ENCODE measurements around the gene SIVA1.
"Not testable (repeated sequence)": the region's sequence is repeated elsewhere in the genome, so short reads cannot be mapped to it uniquely, and the experiment has no call there.

SIVA1 gene

GRCh38 chr14:104724981-104725771 is 27.8 kb upstream of the SIVA1 start:
- peak in 1 of 2 experiments; percentile 22 for DNase-seq
- TF ChIP-seq GATA1 (IDR thresholded peaks at IDR 0.05; ENCODE audit: low read depth, low read length) (no peak), POLR2A (IDR thresholded peaks at IDR 0.05; ENCODE audit: low read length) (no peak)

GRCh38 chr14:104725772-104726548 is 27.0 kb upstream of the SIVA1 start:
- TF ChIP-seq GATA1 (IDR thresholded peaks at IDR 0.05; ENCODE audit: low read depth, low read length) (no peak), POLR2A (IDR thresholded peaks at IDR 0.05; ENCODE audit: low read length) (no peak)
- DNase-seq, result no peak

GRCh38 chr14:104726600-104727451 is 26.1 kb upstream of the SIVA1 start:
- DNase-seq, result no peak
- TF ChIP-seq POLR2A (IDR thresholded peaks at IDR 0.05; ENCODE audit: low read length) (no peak), GATA1 (IDR thresholded peaks at IDR 0.05; ENCODE audit: low read depth, low read length) (no peak)

GRCh38 chr14:104728631-104729030 is 24.3 kb upstream of the SIVA1 start:
- no peak for TF ChIP-seq POLR2A (IDR thresholded peaks at IDR 0.05; ENCODE audit: low read length)
- no peak for TF ChIP-seq GATA1 (IDR thresholded peaks at IDR 0.05; ENCODE audit: low read depth, low read length)
- no peak for DNase-seq

- not testable (repeated sequence) for DNase-seq
Measured at GRCh38 chr14:104729176-104729834, 23.6 kb upstream of the SIVA1 start.

GRCh38 chr14:104729835-104730181 is 23.1 kb upstream of the SIVA1 start:
- no peak for DNase-seq
- TF ChIP-seq GATA1 (IDR thresholded peaks at IDR 0.05; ENCODE audit: low read depth, low read length) (no peak), POLR2A (IDR thresholded peaks at IDR 0.05; ENCODE audit: low read length) (no peak)

GRCh38 chr14:104730487-104730886 is 22.5 kb upstream of the SIVA1 start:
- no peak for DNase-seq
- TF ChIP-seq GATA1 (IDR thresholded peaks at IDR 0.05; ENCODE audit: low read depth, low read length) (no peak), POLR2A (IDR thresholded peaks at IDR 0.05; ENCODE audit: low read length) (no peak)

GRCh38 chr14:104731320-104732294 is 21.3 kb upstream of the SIVA1 start:
- DNase-seq, result peak in 1 of 2 experiments; percentile 17
- no peak for TF ChIP-seq GATA1 (IDR thresholded peaks at IDR 0.05; ENCODE audit: low read depth, low read length)
- no peak for TF ChIP-seq POLR2A (IDR thresholded peaks at IDR 0.05; ENCODE audit: low read length)

- no peak for DNase-seq
- TF ChIP-seq POLR2A (IDR thresholded peaks at IDR 0.05; ENCODE audit: low read length) (no peak), GATA1 (IDR thresholded peaks at IDR 0.05; ENCODE audit: low read depth, low read length) (no peak)
Measured at GRCh38 chr14:104732355-104732804, 20.6 kb upstream of the SIVA1 start.

GRCh38 chr14:104732931-104733681 is 19.8 kb upstream of the SIVA1 start:
- DNase-seq, result no peak
- no peak for TF ChIP-seq POLR2A (IDR thresholded peaks at IDR 0.05; ENCODE audit: low read length)
- no peak for TF ChIP-seq GATA1 (IDR thresholded peaks at IDR 0.05; ENCODE audit: low read depth, low read length)

GRCh38 chr14:104734051-104734587 is 18.8 kb upstream of the SIVA1 start:
- no peak for TF ChIP-seq POLR2A (IDR thresholded peaks at IDR 0.05; ENCODE audit: low read length)
- no peak for DNase-seq

GRCh38 chr14:104734601-104734990 is 18.4 kb upstream of the SIVA1 start:
- TF ChIP-seq GATA1 (IDR thresholded peaks at IDR 0.05; ENCODE audit: low read depth, low read length) (no peak), POLR2A (IDR thresholded peaks at IDR 0.05; ENCODE audit: low read length) (no peak)
- DNase-seq, result no peak

Data from erythroblast (primary cell).